ENCODE measurements around the gene MYRFL. TPM values are rescaled to one million over a fixed set of nuclear protein-coding genes. Genes with fewer than 3 reads are reported as not detected.

The MYRFL gene
- total and polyA plus RNA-seq, 2 of the 8 experiments (the other 6 are each of a cell fraction or from before 2014, with no cell fraction given), result 1.1 to 2.0 TPM

- H3K36me3 ChIP-seq (ENCODE audit: control insufficient read depth in 2 of 4, insufficient read depth in 4 of 4, low read length in 3 of 4), result no peaks in the 10 kb centered on the region
- no peak overlapping the region for H2BK5ac ChIP-seq (ENCODE audit: low read depth, low read length)
- no peak overlapping the region for H2BK15ac ChIP-seq (ENCODE audit: low read length)
- no peaks in the 10 kb centered on the region for H3K4me1 ChIP-seq (replicated peaks in 1 of 4; ENCODE audit: control insufficient read depth in 3 of 4, insufficient read depth in 4 of 4, low read length in 3 of 4)
- peak overlapping the region; percentile 68 for H2AFZ ChIP-seq (ENCODE audit: low read length)
- no peak overlapping the region for H3K23ac ChIP-seq (ENCODE audit: insufficient read length)
- H3K9ac ChIP-seq (replicated peaks in 1 of 4; ENCODE audit: extremely low read depth in 1 of 4, low read depth in 3 of 4, low read length in 3 of 4), result no peak overlapping the region
- H3K23me2 ChIP-seq (ENCODE audit: low read depth, low read length), result no peaks in the 10 kb centered on the region
- no peak overlapping the region for H3K27ac ChIP-seq (ENCODE audit: low read depth, low read length)
- H4K91ac ChIP-seq (replicated peaks; ENCODE audit: insufficient read length, low read length), result no peak overlapping the region
- no peak overlapping the region for H3K4ac ChIP-seq (replicated peaks; ENCODE audit: insufficient read length, low read depth, low read length)
- no peak overlapping the region for H2BK20ac ChIP-seq (ENCODE audit: low read length)
- DNase-seq (ENCODE audit: low read depth in 1 of 2, low spot score in 2 of 2), result no peak
- no peak overlapping the region for H2BK12ac ChIP-seq (ENCODE audit: low read depth, low read length)
- no peak overlapping the region for H3K56ac ChIP-seq (replicated peaks; ENCODE audit: insufficient read length, low read depth, low read length)
- H2BK120ac ChIP-seq (replicated peaks; ENCODE audit: low read depth, low read length), result no peak overlapping the region
- no peak overlapping the region for H3K4me3 ChIP-seq (ENCODE audit: extremely low read depth in 1 of 4, insufficient read depth in 2 of 4, low read depth in 3 of 4, low read length in 4 of 4)
- FAIRE-seq, result no peak
- no peak for TF ChIP-seq CREB1 (IDR thresholded peaks at IDR 0.05)
- TF ChIP-seq BRCA1 (IDR thresholded peaks at IDR 0.05; ENCODE audit: low read depth, low read length), result no peak
- no peak for TF ChIP-seq TBP (IDR thresholded peaks at IDR 0.05; ENCODE audit: low read depth, low read length)
- TF ChIP-seq MAX (IDR thresholded peaks at IDR 0.05), result no peak
- TF ChIP-seq RNF2 (IDR thresholded peaks at IDR 0.05; ENCODE audit: borderline replicate concordance, low read depth, low read length, missing control alignments, poor library complexity, severe bottlenecking), result no peak
- ChIA-PET CTCF (ENCODE audit: partially characterized antibody) (interaction anchor here (0.7 to 1.3 kb wide), 2 partner anchors 9 to 16 kb away, joined by 3 to 5 read pairs; no protein-coding TSS in a partner anchor), POLR2A (ENCODE audit: partially characterized antibody) (interaction anchor here (1.4 kb wide), 1 partner anchor 11 kb away, joined by 3 read pairs; no protein-coding TSS in a partner anchor)
- no peaks in the 10 kb centered on the region for H3K9me3 ChIP-seq (ENCODE audit: insufficient read depth in 2 of 2, low read depth in 1 of 2, low read length in 1 of 2)
- H3K4me2 ChIP-seq (ENCODE audit: insufficient read depth in 1 of 2, low read depth in 2 of 2, low read length in 2 of 2), result no peak overlapping the region
- no peak overlapping the region for H4K5ac ChIP-seq (ENCODE audit: insufficient read length, low read depth, low read length)
- no peak overlapping the region for H3K18ac ChIP-seq (ENCODE audit: extremely low read depth, low read length)
- H4K20me1 ChIP-seq (replicated peaks in 1 of 2; ENCODE audit: control insufficient read depth in 1 of 2, insufficient read depth in 2 of 2, low read length in 2 of 2), result no peaks in the 10 kb centered on the region
- H3K14ac ChIP-seq (ENCODE audit: insufficient read length), result no peak overlapping the region
- 82% methylated on average over 6 of the region's 6 CpGs; no CpG with 5 or more reads in 1 of the 2 experiments for WGBS, 2 experiments (ENCODE audit: extremely low coverage in 1 of 2, insufficient coverage in 1 of 2, insufficient read length in 1 of 2, insufficient replicate concordance in 2 of 2, low coverage in 1 of 2, low lambda C conversion rate in 2 of 2, missing lambda C conversion rate in 1 of 2)
- no peaks in the 10 kb centered on the region for H3K79me1 ChIP-seq (ENCODE audit: low read depth, low read length)
- no peak overlapping the region for H4K8ac ChIP-seq (ENCODE audit: extremely low read depth, insufficient read depth, low read length)
- no peaks in the 10 kb centered on the region for H3K79me2 ChIP-seq (ENCODE audit: control insufficient read depth in 1 of 2, insufficient read depth in 2 of 2, low read length in 2 of 2)
- H3K27me3 ChIP-seq (replicated peaks in 1 of 4; ENCODE audit: control insufficient read depth in 3 of 4, extremely low read depth in 1 of 4, insufficient read depth in 3 of 4, low read length in 3 of 4), result no peaks in the 10 kb centered on the region; a peak in 1 of 7 replicates
- no peak overlapping the region for H2AK5ac ChIP-seq (ENCODE audit: low read depth, low read length)
Observed at GRCh38 chr12:69991690-69992288, 166.8 kb downstream of the MYRFL start.
